ENCODE results near the gene RASA3. TPM values are rescaled to one million over a fixed set of nuclear protein-coding genes. Genes with fewer than 3 reads are reported as not detected.

The RASA3 gene
- total RNA-seq, 2 donors from 2014 or later, result 8.6 to 12.5 TPM

DNA sequence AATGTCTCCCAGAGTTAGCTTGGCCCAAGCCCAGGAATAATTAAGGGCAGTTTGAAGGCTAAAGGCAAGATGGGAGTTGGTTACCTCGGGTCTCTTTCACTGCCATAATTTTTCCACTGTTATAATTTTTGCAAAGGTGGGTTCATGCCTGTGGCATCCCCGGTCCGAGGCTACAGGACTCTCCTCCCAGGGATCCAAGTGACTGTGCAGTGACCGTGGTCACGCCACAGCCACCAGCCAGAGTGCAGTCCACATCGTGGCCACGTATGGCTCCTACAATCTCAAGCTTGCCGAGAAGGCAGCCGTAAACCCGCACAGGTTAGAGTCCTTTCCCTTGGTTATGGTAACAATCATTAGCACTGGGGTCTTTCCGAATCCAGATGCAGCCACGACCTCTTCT lies 195.3 kb downstream of the RASA3 start:
- TF ChIP-seq POLR2A (IDR thresholded peaks at IDR 0.05) (no peak), POLR2AphosphoS5 (IDR thresholded peaks at IDR 0.05) (no peak), CTCF (IDR thresholded peaks at IDR 0.05) (no peak)
- WGBS, result 95% methylated on average over 12 of the region's 12 CpGs
- Histone ChIP-seq H3K27me3 (replicated peaks; ENCODE audit: insufficient read depth) (no peaks in the 10 kb centered on the region), H3K9me3 (no peaks in the 10 kb centered on the region), H3K36me3 (no peaks in the 10 kb centered on the region), H3K4me1 (replicated peaks) (no peaks in the 10 kb centered on the region), H3K4me3 (no peak overlapping the region), H3K27ac (no peak overlapping the region)
- no peak for DNase-seq (ENCODE audit: low spot score)
- intact Hi-C loops (cut with DNase I), result no loop called here

- intact Hi-C loops (cut with DNase I), result no loop called here
- H3K4me1 ChIP-seq (replicated peaks), result no peaks in the 10 kb centered on the region
- no peak for TF ChIP-seq CTCF (IDR thresholded peaks at IDR 0.05)
- TF ChIP-seq POLR2AphosphoS5 (IDR thresholded peaks at IDR 0.05), result no peak
- no peak for TF ChIP-seq POLR2A (IDR thresholded peaks at IDR 0.05)
- DNase-seq (ENCODE audit: low spot score), result no peak
- H3K27me3 ChIP-seq (replicated peaks; ENCODE audit: insufficient read depth), result no peaks in the 10 kb centered on the region
- H3K4me3 ChIP-seq, result no peak overlapping the region
- 89% methylated on average over 25 of the region's 25 CpGs for WGBS
- H3K27ac ChIP-seq, result no peak overlapping the region
- no peaks in the 10 kb centered on the region for H3K9me3 ChIP-seq
- no peaks in the 10 kb centered on the region for H3K36me3 ChIP-seq
Measured at GRCh38 chr13:113936166-113936965, 196.1 kb downstream of the RASA3 start.

- Histone ChIP-seq H3K4me3 (no peak overlapping the region), H3K36me3 (no peaks in the 10 kb centered on the region), H3K27ac (no peak overlapping the region), H3K9me3 (no peaks in the 10 kb centered on the region), H3K27me3 (replicated peaks; ENCODE audit: insufficient read depth) (no peaks in the 10 kb centered on the region), H3K4me1 (replicated peaks) (no peaks in the 10 kb centered on the region)
- no peak for DNase-seq (ENCODE audit: low spot score)
- TF ChIP-seq POLR2A (IDR thresholded peaks at IDR 0.05) (no peak), CTCF (IDR thresholded peaks at IDR 0.05) (no peak), POLR2AphosphoS5 (IDR thresholded peaks at IDR 0.05) (no peak)
- 39% methylated on average over 21 of the region's 21 CpGs for WGBS
- intact Hi-C loops (cut with DNase I), result no loop called here
Measured at GRCh38 chr13:113935001-113935844, 197.2 kb downstream of the RASA3 start.

- DNase-seq (ENCODE audit: low spot score), result no peak
- Histone ChIP-seq H3K4me1 (replicated peaks) (no peaks in the 10 kb centered on the region), H3K27ac (no peak overlapping the region), H3K36me3 (no peaks in the 10 kb centered on the region), H3K4me3 (no peak overlapping the region), H3K27me3 (replicated peaks; ENCODE audit: insufficient read depth) (no peaks in the 10 kb centered on the region), H3K9me3 (no peaks in the 10 kb centered on the region)
- intact Hi-C loops (cut with DNase I), result no loop called here
- WGBS, result 87% methylated on average over 14 of the region's 14 CpGs
- TF ChIP-seq POLR2A (IDR thresholded peaks at IDR 0.05), result no peak
- TF ChIP-seq CTCF (IDR thresholded peaks at IDR 0.05), result no peak
- TF ChIP-seq POLR2AphosphoS5 (IDR thresholded peaks at IDR 0.05), result no peak
Measured at GRCh38 chr13:113934576-113934975, 197.8 kb downstream of the RASA3 start.
